Pancreas (tissue), 10 donors: Measurements from ENCODE around the gene CFAP74. TPM values are rescaled to one million over a fixed set of nuclear protein-coding genes. Genes with fewer than 3 reads are reported as not detected.

ENCODE experiments used
- ATAC-seq, 4 donors: fragments of 200-7000 bp; cut with Tn5 transposase; one replicate each; pipeline versions ENCODE4 v1.8.0 to v1.9.1; 2020; ENCODE audit warnings: mild to moderate bottlenecking in 4 of 4, moderate library complexity in 4 of 4
- DNase-seq, 6 donors: peaks; one replicate each; pipeline ENCODE4 v3.0.0-alpha.2; 2020
- FAIRE-seq: peaks from 2 replicates; lab custom pipeline; 2012; peaks lifted over from hg19 to GRCh38; lab: Jason Lieb, UNC
- H3K27ac ChIP-seq, 4 donors: fragments of 200-600 bp; sonication (generic); 1 replicate in 3 of 4; 2 replicates in 1 of 4; pipeline versions ENCODE4 v1.5.0 to v1.8.0; 2020
- H3K27me3 ChIP-seq, 4 donors: fragments of 200-600 bp; one replicate each; pipeline ENCODE4 v1.8.0; 2021
- H3K36me3 ChIP-seq, 3 donors: fragments of 200-600 bp; sonication (generic) in 1 of 3; one replicate each; pipeline versions ENCODE4 v1.5.0 to v1.8.0; 2020 to 2021
- H3K4me1 ChIP-seq, 3 donors: fragments of 200-600 bp; one replicate each; pipeline ENCODE4 v1.8.0; 2021
- H3K4me3 ChIP-seq, 4 donors: fragments of 200-600 bp; sonication (generic) in 2 of 4; one replicate each; pipeline versions ENCODE4 v1.5.0 to v1.8.0; 2020 to 2021
- H3K9me3 ChIP-seq, 4 donors: fragments of 200-600 bp; one replicate each; pipeline ENCODE4 v1.8.0; 2021
- CTCF ChIP-seq, 4 donors: fragments of 200-600 bp; sonication (generic) in 3 of 4; IDR thresholded peaks; one replicate each; pipeline versions ENCODE4 v1.5.0 to v1.8.0; 2021; ENCODE audit warnings: antibody characterized with exemption in 4 of 4
- WGBS, 2 donors: extraction: QIAGEN DNeasy Blood & Tissue Kit; methylation state at CpG; one replicate each; pipeline ENCODE4 v1.1.7; 2013; 5-methylcytosine and 5-hydroxymethylcytosine counted together
- intact Hi-C, 3 donors: fragments of 100-400 bp; cut with DNase I; formaldehyde crosslinking; loops; one replicate each; pipeline versions ENCODE4 v1.11.1 to v1.14.2; 2022
- polyA plus RNA-seq, 2 donors: library from polyadenylated mRNA; stranded (reverse); fragments of 200-250 nt; gene quantifications; one replicate each; pipeline ENCODE4 v1.2.3, GENCODE V29; 2013
- total RNA-seq, 6 donors: library from RNA; stranded (reverse); fragmentation: NEBNext Ultra II Directional in 4 of 6; extraction: Animal tissue kit (Norgen Biotek cat#: 25700) in 4 of 6; gene quantifications; one replicate each; pipeline versions ENCODE4 v1.2.1 to v1.2.4, GENCODE V29; 2021 to 2023
- donor health status: healthy with polysubstance abuse.
- donor health status: DM: no; HTN: no; CAD: no; lungs with moderate emphysema.
- donor health status: DM: no; HTN: no; CAD: no.
- donor health status: control.
- donor health status: control.
- donor health status: Bipolar disorder and iron deficiency.
- donor health status: DM: yes; HTN: yes; CAD: no.
- donor health status: DM: no; HTN: no; CAD: no.
- donor health status: DM: no; HTN: no; CAD: no.
- donor health status: DM: yes; HTN: yes; CAD: no.

The CFAP74 gene
- total and polyA plus RNA-seq, 8 donors: 0.08 to 0.16 TPM; not detected in 6

- no peak for ATAC-seq
- intact Hi-C loops: no loop called here
- H3K36me3 ChIP-seq: no peaks in the 10 kb centered on the region
- H3K27ac ChIP-seq: no peak overlapping the region
- H3K4me1 ChIP-seq: no peaks in the 10 kb centered on the region
- no peak overlapping the region for H3K4me3 ChIP-seq
- DNase-seq: no peak
- no peak for TF ChIP-seq CTCF (IDR thresholded peaks at IDR 0.05)
- no peaks in the 10 kb centered on the region for H3K9me3 ChIP-seq
- H3K27me3 ChIP-seq: peaks cover 0 to 11% (median 0%) of the 10 kb centered on the region in 4 donors
- no peak for FAIRE-seq
- WGBS, 2 donors: 45 to 50% methylated on average over 28 to 29 of the region's 29 CpGs
Measured at GRCh38 chr1:1988061-1988945, 15.3 kb downstream of the CFAP74 start.

GRCh38 chr1:1987142-1987510, 16.5 kb downstream of the CFAP74 start:
- H3K4me1 ChIP-seq: no peaks in the 10 kb centered on the region
- H3K4me3 ChIP-seq: no peak overlapping the region
- peak in 1 of 6 donors; percentile 47 for DNase-seq
- no peak for ATAC-seq
- TF ChIP-seq CTCF (IDR thresholded peaks at IDR 0.05): no peak
- FAIRE-seq: no peak
- WGBS, 2 donors: 73 to 81% methylated on average over 13 of the region's 13 CpGs
- no peak overlapping the region for H3K27ac ChIP-seq
- no peaks in the 10 kb centered on the region for H3K36me3 ChIP-seq
- intact Hi-C loops: no loop called here
- H3K27me3 ChIP-seq: peaks cover 0 to 11% (median 0%) of the 10 kb centered on the region in 4 donors
- H3K9me3 ChIP-seq: no peaks in the 10 kb centered on the region

GRCh38 chr1:1986451-1987141, 17.0 kb downstream of the CFAP74 start:
- Histone ChIP-seq H3K27me3 (peaks cover 0 to 11% (median 0%) of the 10 kb centered on the region in 4 donors), H3K4me1 (no peaks in the 10 kb centered on the region), H3K4me3 (no peak overlapping the region), H3K27ac (no peak overlapping the region), H3K9me3 (no peaks in the 10 kb centered on the region), H3K36me3 (no peaks in the 10 kb centered on the region)
- no peak for TF ChIP-seq CTCF (IDR thresholded peaks at IDR 0.05)
- intact Hi-C loops: no loop called here
- 70 to 80% methylated on average over 24 of the region's 24 CpGs for WGBS, 2 donors
- peak in 1 of 6 donors; percentile 64 for DNase-seq
- no peak for FAIRE-seq
- ATAC-seq: no peak

GRCh38 chr1:1985375-1986050, 18.1 kb downstream of the CFAP74 start:
- Histone ChIP-seq H3K27me3 (peaks cover 0 to 11% (median 0%) of the 10 kb centered on the region in 4 donors), H3K9me3 (no peaks in the 10 kb centered on the region), H3K4me1 (no peaks in the 10 kb centered on the region), H3K36me3 (no peaks in the 10 kb centered on the region), H3K27ac (no peak overlapping the region), H3K4me3 (no peak overlapping the region)
- intact Hi-C loops: no loop called here
- 66 to 75% methylated on average over 25 to 32 of the region's 32 CpGs for WGBS, 2 donors
- DNase-seq (peak in 1 of 6 donors; percentile 60), ATAC-seq (no peak), FAIRE-seq (no peak)
- no peak for TF ChIP-seq CTCF (IDR thresholded peaks at IDR 0.05)
